Daoy (cell line): ENCODE results near the gene SESN3. TPM values are rescaled to one million over a fixed set of nuclear protein-coding genes. Genes with fewer than 3 reads are reported as not detected.

Experiments
- DNase-seq: peaks from one replicate; pipeline ENCODE4 v3.0.0-alpha.2; 2015; ENCODE audit warnings: low read depth
- total RNA-seq: library from RNA; depleted of rRNA; stranded (reverse); fragments of >200 nt; shearing (Covaris generic); gene quantifications from 2 replicates; pipeline ENCODE4 v1.2.3, GENCODE V29; 2014; rRNA removed

The SESN3 gene
- total RNA-seq, 1 experiment from 2014 or later, result 2.4 TPM

DNA sequence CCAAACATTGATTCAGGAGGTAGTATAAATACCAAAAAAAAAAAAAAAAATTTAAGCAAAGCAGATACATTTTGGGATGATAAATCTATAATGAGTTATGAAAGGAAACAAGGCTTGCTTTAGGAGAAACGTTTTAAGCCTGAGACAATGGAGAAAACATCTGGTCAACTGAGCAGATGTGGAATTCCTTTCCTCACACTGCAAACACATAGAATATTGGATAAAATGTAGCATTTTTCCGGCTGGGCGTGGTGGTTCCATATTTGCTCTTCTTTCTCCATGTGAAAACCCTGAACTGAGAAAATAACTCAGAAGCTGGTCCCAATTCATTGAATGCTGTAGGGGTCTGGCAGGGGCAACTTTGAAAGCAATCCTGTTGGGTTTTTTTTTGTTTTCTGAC, 107.4 kb downstream of the SESN3 start:
- no peak for DNase-seq

DNA sequence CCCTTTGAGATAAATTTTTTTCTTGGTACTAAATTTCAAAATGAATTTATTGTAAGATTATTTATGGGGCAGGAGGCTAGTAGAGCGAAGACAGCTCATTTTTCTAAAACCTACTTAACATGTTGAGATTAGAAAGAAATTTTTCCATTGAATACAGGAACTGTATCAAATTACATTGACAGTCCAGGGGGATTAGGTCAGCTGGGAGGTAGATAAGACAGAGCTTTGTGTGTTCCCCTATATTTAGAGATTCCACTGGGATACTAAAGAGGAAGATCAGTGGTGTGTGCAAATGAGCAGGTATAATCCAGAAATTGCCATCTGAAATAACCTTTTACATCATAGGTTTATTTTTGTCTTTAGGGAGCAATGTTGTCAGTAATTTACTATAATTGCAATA, 109.3 kb downstream of the SESN3 start:
- no peak for DNase-seq

DNA sequence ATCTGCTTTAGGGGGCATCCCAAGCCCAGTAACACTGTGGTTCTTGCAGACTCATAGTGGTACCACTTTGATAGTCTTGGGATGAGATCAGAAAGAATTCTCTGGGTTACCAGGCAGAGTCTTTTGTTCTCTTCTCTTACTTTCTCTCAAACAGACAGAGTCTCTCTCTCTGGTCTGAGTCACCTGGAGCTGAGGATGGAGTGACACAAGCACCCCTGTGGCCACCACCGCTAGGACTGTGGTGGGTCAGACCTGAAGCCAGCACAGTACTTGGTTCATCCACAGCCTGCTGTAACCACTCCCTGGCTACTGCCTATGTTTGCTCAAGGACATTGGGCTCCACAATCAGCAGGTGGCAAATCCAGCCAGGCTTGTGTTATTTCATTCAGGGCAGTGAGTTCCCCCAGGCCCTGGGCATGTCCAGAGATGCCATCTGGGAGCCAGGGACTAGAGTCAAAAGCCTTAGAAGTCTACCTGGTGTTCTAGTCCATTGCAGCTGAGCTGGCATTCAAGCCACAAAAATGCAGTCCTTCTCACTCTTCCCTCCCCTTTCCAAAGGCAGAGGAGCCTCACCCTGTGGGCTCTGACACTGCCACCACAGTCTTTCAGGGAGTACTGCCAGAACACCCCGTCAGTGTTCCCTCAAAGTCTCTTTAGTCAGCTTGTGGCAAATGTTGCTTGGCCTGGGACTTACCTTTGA, 111.5 kb downstream of the SESN3 start:
- DNase-seq, result no peak

DNA sequence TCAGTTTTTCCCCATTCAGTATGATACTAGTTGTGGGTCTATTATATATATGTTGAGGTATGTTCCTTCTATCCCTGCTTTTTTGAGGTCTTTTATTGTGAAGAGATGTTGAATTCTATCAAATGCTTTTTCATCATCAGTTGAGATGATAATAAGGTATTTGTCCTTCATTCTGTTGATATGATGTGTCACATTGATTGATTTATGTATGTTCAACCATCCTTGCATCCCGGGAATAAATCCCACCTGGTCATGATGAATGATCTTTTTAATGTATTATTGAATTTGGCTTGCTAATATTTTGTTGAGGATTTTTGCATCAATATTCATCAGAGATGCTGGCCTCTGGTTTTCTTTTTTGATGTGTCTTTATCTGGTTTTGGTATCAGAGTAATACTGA, 115.4 kb downstream of the SESN3 start:
- DNase-seq, result no peak

Other genes starting within 250 kb of the SESN3 start
- gene KDM4E, start 205.9 kb downstream of the SESN3 start, total RNA-seq, result not detected in 2 replicates
- gene KDM4F, start 181.8 kb downstream of the SESN3 start, total RNA-seq, result not detected in 2 replicates
- gene SRSF8, start 164.3 kb downstream of the SESN3 start, total RNA-seq, result 11.1 and 25.1 TPM in 2 replicates
- 13.6 and 16.2 TPM in 2 replicates for gene ENDOD1, start 141.4 kb downstream of the SESN3 start, total RNA-seq